Astrocyte (in vitro differentiated cells and primary cell): ENCODE measurements around the gene NTSR1.

Source experiments
- CTCF ChIP-seq: IDR thresholded peaks from 2 replicates; pipeline ENCODE4 v1.5.1; 2011; ENCODE audit warnings: low read depth, mild to moderate bottlenecking, inconsistent platforms, low read length, moderate library complexity; ENCODE audit not compliant: insufficient read depth
- EZH2 ChIP-seq: IDR thresholded peaks from 2 replicates; pipeline ENCODE4 v1.6.1; 2012; ENCODE audit warnings: mild to moderate bottlenecking, low read length, inconsistent platforms; ENCODE audit not compliant: insufficient read depth

GRCh38 chr20:62739067-62739466 is 30.4 kb downstream of the NTSR1 start:
- no peak for TF ChIP-seq CTCF
- TF ChIP-seq EZH2, result no peak
